Measurements from ENCODE around the gene CTBP2. TPM values are rescaled to one million over a fixed set of nuclear protein-coding genes. Genes with fewer than 3 reads are reported as not detected.
"Not testable (repeated sequence)": the region's sequence is repeated elsewhere in the genome, so short reads cannot be mapped to it uniquely, and the experiment has no call there.

CTBP2 gene
- total RNA-seq, 1 donor from 2014 or later = 90.6 TPM

GRCh38 chr10:124993345-124993708, 167.0 kb downstream of the CTBP2 start:
- Mint-ChIP-seq H3K27ac (ENCODE audit: unreplicated experiment) (peak overlapping the region; percentile 69), H3K4me3 (ENCODE audit: unreplicated experiment) (no peak overlapping the region), H3K36me3 (ENCODE audit: low read depth) (peaks cover 39% of the 10 kb centered on the region), H3K9me3 (ENCODE audit: low read depth) (no peaks in the 10 kb centered on the region), H3K27me3 (ENCODE audit: low read depth) (no peaks in the 10 kb centered on the region), H3K4me1 (ENCODE audit: low read depth) (peaks cover 19% of the 10 kb centered on the region)
- TF ChIP-seq CTCF (IDR thresholded peaks at IDR 0.05) = no peak
- DNase-seq (ENCODE audit: low spot score) = no peak

- peak; percentile 77 for DNase-seq (ENCODE audit: low spot score)
- H3K9me3 Mint-ChIP-seq (ENCODE audit: low read depth) = no peaks in the 10 kb centered on the region
These were observed 167.7 kb downstream of the CTBP2 start for GRCh38 chr10:124992462-124993344.

GRCh38 chr10:124991835-124992234, 168.5 kb downstream of the CTBP2 start:
- no peak overlapping the region for H3K4me3 Mint-ChIP-seq (ENCODE audit: unreplicated experiment)
- no peak overlapping the region for H3K27ac Mint-ChIP-seq (ENCODE audit: unreplicated experiment)
- no peak for TF ChIP-seq CTCF (IDR thresholded peaks at IDR 0.05)
- H3K27me3 Mint-ChIP-seq (ENCODE audit: low read depth) = no peaks in the 10 kb centered on the region
- no peaks in the 10 kb centered on the region for H3K9me3 Mint-ChIP-seq (ENCODE audit: low read depth)
- DNase-seq (ENCODE audit: low spot score) = no peak
- H3K4me1 Mint-ChIP-seq (ENCODE audit: low read depth) = peaks cover 14% of the 10 kb centered on the region
- H3K36me3 Mint-ChIP-seq (ENCODE audit: low read depth) = peaks cover 36% of the 10 kb centered on the region

More at GRCh38 chr10:124992462-124993344, 167.7 kb downstream of the CTBP2 start:
- Mint-ChIP-seq H3K27me3 (ENCODE audit: low read depth) (no peaks in the 10 kb centered on the region), H3K27ac (ENCODE audit: unreplicated experiment) (peak overlapping the region; percentile 69), H3K36me3 (ENCODE audit: low read depth) (peaks cover 37% of the 10 kb centered on the region), H3K4me1 (ENCODE audit: low read depth) (peaks cover 14% of the 10 kb centered on the region), H3K4me3 (ENCODE audit: unreplicated experiment) (no peak overlapping the region)
- TF ChIP-seq CTCF (IDR thresholded peaks at IDR 0.05) = peak; percentile 86

GRCh38 chr10:124990671-124991625, 169.4 kb downstream of the CTBP2 start:
- no peak overlapping the region for H3K4me3 Mint-ChIP-seq (ENCODE audit: unreplicated experiment)
- H3K27ac Mint-ChIP-seq (ENCODE audit: unreplicated experiment) = peak overlapping the region; percentile 22
- H3K9me3 Mint-ChIP-seq (ENCODE audit: low read depth) = no peaks in the 10 kb centered on the region
- H3K36me3 Mint-ChIP-seq (ENCODE audit: low read depth) = peaks cover 38% of the 10 kb centered on the region
- DNase-seq (ENCODE audit: low spot score) = peak; percentile 84
- H3K27me3 Mint-ChIP-seq (ENCODE audit: low read depth) = no peaks in the 10 kb centered on the region
- peaks cover 14% of the 10 kb centered on the region for H3K4me1 Mint-ChIP-seq (ENCODE audit: low read depth)
- no peak for TF ChIP-seq CTCF (IDR thresholded peaks at IDR 0.05)

- H3K4me3 Mint-ChIP-seq (ENCODE audit: unreplicated experiment) = no peak overlapping the region
- no peaks in the 10 kb centered on the region for H3K27me3 Mint-ChIP-seq (ENCODE audit: low read depth)
- peak overlapping the region; percentile 79 for H3K27ac Mint-ChIP-seq (ENCODE audit: unreplicated experiment)
- peaks cover 14% of the 10 kb centered on the region for H3K4me1 Mint-ChIP-seq (ENCODE audit: low read depth)
- no peak for DNase-seq (ENCODE audit: low spot score)
- TF ChIP-seq CTCF (IDR thresholded peaks at IDR 0.05) = no peak
- H3K9me3 Mint-ChIP-seq (ENCODE audit: low read depth) = no peaks in the 10 kb centered on the region
- peaks cover 38% of the 10 kb centered on the region for H3K36me3 Mint-ChIP-seq (ENCODE audit: low read depth)
These were observed 170.8 kb downstream of the CTBP2 start for GRCh38 chr10:124989526-124989925.

- not testable (repeated sequence) for H3K27me3 Mint-ChIP-seq (ENCODE audit: low read depth); DNase-seq (ENCODE audit: low spot score); H3K9me3 Mint-ChIP-seq (ENCODE audit: low read depth); H3K4me3 Mint-ChIP-seq (ENCODE audit: unreplicated experiment); H3K27ac Mint-ChIP-seq (ENCODE audit: unreplicated experiment)
- peaks cover 36% of the 10 kb centered on the region for H3K36me3 Mint-ChIP-seq (ENCODE audit: low read depth)
- peaks cover 14% of the 10 kb centered on the region for H3K4me1 Mint-ChIP-seq (ENCODE audit: low read depth)
These were observed 171.6 kb downstream of the CTBP2 start for GRCh38 chr10:124988753-124989152.
